MCF 10A (cell line): Measurements from ENCODE around the gene NDUFS8. TPM values are rescaled to one million over a fixed set of nuclear protein-coding genes. Genes with fewer than 3 reads are reported as not detected.
A peak's percentile ranks its signal among the peaks of the same experiment; 100 is the strongest.

Experiments used
- BruUV-seq: library from RNA; stranded (reverse); fragments of 400-500 nt; replicated peaks from 2 replicates; lab custom pipeline; 2021; lab: Mats Ljungman, UMichigan
- CTCF ChIA-PET: fragments of 300-600 bp; sonication (Branson Sonifier 250); formaldehyde crosslinking; extraction: SDS; loops from one replicate; lab custom pipeline; 2021; ENCODE audit warnings: antibody characterized with exemption, inconsistent platforms; lab: Yijun Ruan, JAX
- POLR2A ChIA-PET: fragments of 300-600, 350-650 bp; sonication (Branson Sonifier 250); formaldehyde crosslinking; extraction: SDS; loops from one replicate; lab custom pipeline; 2020; ENCODE audit warnings: antibody characterized with exemption, inconsistent platforms; lab: Yijun Ruan, JAX
- DNase-seq: peaks from one replicate; pipeline ENCODE4 v3.0.0-alpha.2; 2018; ENCODE audit not compliant: unreplicated experiment
- H3K27ac Mint-ChIP-seq: one replicate; pipeline ENCODE4 v1.8.0; 2022; ENCODE audit warnings: mild to moderate bottlenecking, low read depth, mixed read lengths; ENCODE audit not compliant: unreplicated experiment
- H3K27me3 Mint-ChIP-seq: one replicate; pipeline ENCODE4 v1.8.0; 2022; ENCODE audit warnings: mixed read lengths; ENCODE audit not compliant: insufficient read depth, unreplicated experiment
- H3K36me3 Mint-ChIP-seq: one replicate; pipeline ENCODE4 v1.8.0; 2022; ENCODE audit warnings: mild to moderate bottlenecking, moderate library complexity, mixed read lengths; ENCODE audit not compliant: insufficient read depth, unreplicated experiment
- H3K4me1 Mint-ChIP-seq: one replicate; pipeline ENCODE4 v1.8.0; 2022; ENCODE audit warnings: mixed read lengths; ENCODE audit not compliant: insufficient read depth, unreplicated experiment
- H3K4me3 Mint-ChIP-seq: one replicate; pipeline ENCODE4 v1.8.0; 2022; ENCODE audit warnings: mild to moderate bottlenecking, moderate library complexity, mixed read lengths; ENCODE audit not compliant: unreplicated experiment
- H3K9me3 Mint-ChIP-seq: one replicate; pipeline ENCODE4 v1.8.0; 2022; ENCODE audit warnings: mixed read lengths; ENCODE audit not compliant: unreplicated experiment
- intact Hi-C: fragments of 100-400 bp; cut with micrococcal nuclease; formaldehyde crosslinking; loops from 2 replicates; pipeline ENCODE4 v1.14.1; 2022
- total RNA-seq: library from RNA; stranded (reverse); gene quantifications from 2 replicates; pipeline ENCODE4 v1.2.3, GENCODE V29; 2022
- TF ChIP-seq, protein P1 (sequence below): fragments of 200-600 bp; IDR thresholded peaks from one replicate; pipeline ENCODE4 v1.8.0; 2022; ENCODE audit warnings: antibody characterized with exemption, mild to moderate bottlenecking; ENCODE audit not compliant: unreplicated experiment

The NDUFS8 gene
- total RNA-seq, 1 experiment from 2014 or later, result 211 TPM

GRCh38 chr11:68016904-68017817, 13.3 kb upstream of the NDUFS8 start:
- H3K4me3 Mint-ChIP-seq, result peak overlapping the region; percentile 32
- no peaks in the 10 kb centered on the region for H3K9me3 Mint-ChIP-seq
- no TSS peak for BruUV-seq
- TF ChIP-seq, protein P1, sequence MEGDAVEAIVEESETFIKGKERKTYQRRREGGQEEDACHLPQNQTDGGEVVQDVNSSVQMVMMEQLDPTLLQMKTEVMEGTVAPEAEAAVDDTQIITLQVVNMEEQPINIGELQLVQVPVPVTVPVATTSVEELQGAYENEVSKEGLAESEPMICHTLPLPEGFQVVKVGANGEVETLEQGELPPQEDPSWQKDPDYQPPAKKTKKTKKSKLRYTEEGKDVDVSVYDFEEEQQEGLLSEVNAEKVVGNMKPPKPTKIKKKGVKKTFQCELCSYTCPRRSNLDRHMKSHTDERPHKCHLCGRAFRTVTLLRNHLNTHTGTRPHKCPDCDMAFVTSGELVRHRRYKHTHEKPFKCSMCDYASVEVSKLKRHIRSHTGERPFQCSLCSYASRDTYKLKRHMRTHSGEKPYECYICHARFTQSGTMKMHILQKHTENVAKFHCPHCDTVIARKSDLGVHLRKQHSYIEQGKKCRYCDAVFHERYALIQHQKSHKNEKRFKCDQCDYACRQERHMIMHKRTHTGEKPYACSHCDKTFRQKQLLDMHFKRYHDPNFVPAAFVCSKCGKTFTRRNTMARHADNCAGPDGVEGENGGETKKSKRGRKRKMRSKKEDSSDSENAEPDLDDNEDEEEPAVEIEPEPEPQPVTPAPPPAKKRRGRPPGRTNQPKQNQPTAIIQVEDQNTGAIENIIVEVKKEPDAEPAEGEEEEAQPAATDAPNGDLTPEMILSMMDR, result no peak
- peak overlapping the region; percentile 88 for H3K27ac Mint-ChIP-seq
- POLR2A ChIA-PET, result interaction anchor here (0.9 to 4.9 kb wide), 2 partner anchors 13 to 20 kb away, joined by 3 to 59 read pairs; partner anchors contain the start of gene NDUFS8
- CTCF ChIA-PET, result interaction anchor here (0.6 to 0.7 kb wide), 2 partner anchors 13 to 490 kb away, joined by 4 read pairs; no protein-coding TSS in a partner anchor
- H3K27me3 Mint-ChIP-seq, result no peaks in the 10 kb centered on the region
- peaks cover 67% of the 10 kb centered on the region for H3K4me1 Mint-ChIP-seq
- intact Hi-C loops, result no loop called here
- peaks cover 50% of the 10 kb centered on the region for H3K36me3 Mint-ChIP-seq
- DNase-seq, result peak; percentile 49

GRCh38 chr11:68017980-68018729, 12.3 kb upstream of the NDUFS8 start:
- POLR2A ChIA-PET, result interaction anchor here (6.4 kb wide), 1 partner anchor 9 kb away, joined by 46 read pairs; the partner anchor contains the start of gene ALDH3B1
- TF ChIP-seq, protein P1, result no peak
- Mint-ChIP-seq H3K9me3 (no peaks in the 10 kb centered on the region), H3K36me3 (peaks cover 60% of the 10 kb centered on the region), H3K27ac (peak overlapping the region; percentile 88), H3K4me3 (no peak overlapping the region), H3K4me1 (peaks cover 63% of the 10 kb centered on the region), H3K27me3 (no peaks in the 10 kb centered on the region)
- BruUV-seq, result no TSS peak
- intact Hi-C loops, result no loop called here
- CTCF ChIA-PET, result interaction anchor here (0.6 kb wide), 1 partner anchor 198 kb away, joined by 3 read pairs; no protein-coding TSS in a partner anchor
- no peak for DNase-seq

- TF ChIP-seq, protein P1, result no peak
- no TSS peak for BruUV-seq
- Mint-ChIP-seq H3K9me3 (no peaks in the 10 kb centered on the region), H3K27ac (no peak overlapping the region), H3K4me1 (peaks cover 58% of the 10 kb centered on the region), H3K4me3 (no peak overlapping the region), H3K36me3 (peaks cover 66% of the 10 kb centered on the region), H3K27me3 (no peaks in the 10 kb centered on the region)
- POLR2A ChIA-PET, result interaction anchor here (1.0 to 6.4 kb wide), 2 partner anchors 9 to 12 kb away, joined by 3 to 46 read pairs; partner anchors contain the start of gene ALDH3B1
- no peak for DNase-seq
- CTCF ChIA-PET, result interaction anchor here (0.6 to 4.1 kb wide), 3 partner anchors 8 to 279 kb away, joined by 3 to 34 read pairs (median 4); partner anchors contain the start of gene ALDH3B1
- intact Hi-C loops, result no loop called here
Observed at GRCh38 chr11:68018730-68019190, 11.7 kb upstream of the NDUFS8 start.
